Neural progenitor cell (in vitro differentiated cells): Measurements from ENCODE around the gene CDK5RAP3.

Experiments used
- EZH2 ChIP-seq: fragments of 200-600 bp; sonication (generic); IDR thresholded peaks from 2 replicates; pipeline ENCODE4 v1.6.1; 2017; ENCODE audit warnings: antibody characterized with exemption, mild to moderate bottlenecking, moderate library complexity
- EZH2phosphoT487 ChIP-seq: fragments of 200-600 bp; sonication (generic); IDR thresholded peaks from 2 replicates; pipeline ENCODE4 v1.6.1; 2017; ENCODE audit warnings: antibody characterized with exemption
- TF ChIP-seq, protein P1 (sequence below): fragments of 200-600 bp; sonication (generic); IDR thresholded peaks from 2 replicates; pipeline ENCODE4 v1.5.1; 2017; ENCODE audit warnings: antibody characterized with exemption, mild to moderate bottlenecking

- TF ChIP-seq EZH2 (no peak), EZH2phosphoT487 (no peak)
- TF ChIP-seq, protein P1, sequence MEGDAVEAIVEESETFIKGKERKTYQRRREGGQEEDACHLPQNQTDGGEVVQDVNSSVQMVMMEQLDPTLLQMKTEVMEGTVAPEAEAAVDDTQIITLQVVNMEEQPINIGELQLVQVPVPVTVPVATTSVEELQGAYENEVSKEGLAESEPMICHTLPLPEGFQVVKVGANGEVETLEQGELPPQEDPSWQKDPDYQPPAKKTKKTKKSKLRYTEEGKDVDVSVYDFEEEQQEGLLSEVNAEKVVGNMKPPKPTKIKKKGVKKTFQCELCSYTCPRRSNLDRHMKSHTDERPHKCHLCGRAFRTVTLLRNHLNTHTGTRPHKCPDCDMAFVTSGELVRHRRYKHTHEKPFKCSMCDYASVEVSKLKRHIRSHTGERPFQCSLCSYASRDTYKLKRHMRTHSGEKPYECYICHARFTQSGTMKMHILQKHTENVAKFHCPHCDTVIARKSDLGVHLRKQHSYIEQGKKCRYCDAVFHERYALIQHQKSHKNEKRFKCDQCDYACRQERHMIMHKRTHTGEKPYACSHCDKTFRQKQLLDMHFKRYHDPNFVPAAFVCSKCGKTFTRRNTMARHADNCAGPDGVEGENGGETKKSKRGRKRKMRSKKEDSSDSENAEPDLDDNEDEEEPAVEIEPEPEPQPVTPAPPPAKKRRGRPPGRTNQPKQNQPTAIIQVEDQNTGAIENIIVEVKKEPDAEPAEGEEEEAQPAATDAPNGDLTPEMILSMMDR, result no peak
Observed at GRCh38 chr17:47986520-47986919, 15.6 kb downstream of the CDK5RAP3 start.
